HepG2 (cell line): ENCODE results near the gene NPW. TPM values are rescaled to one million over a fixed set of nuclear protein-coding genes. Genes with fewer than 3 reads are reported as not detected.

Experiments used
- ARID3A ChIP-seq: IDR thresholded peaks from 2 replicates; pipeline ENCODE4 v1.6.1; 2012; ENCODE audit warnings: low read depth, low read length, improper control_type of control experiment
- GPBP1L1 ChIP-seq: sonication (generic); formaldehyde crosslinking; IDR thresholded peaks from 2 replicates; pipeline ENCODE4 v1.5.0; 2020; ENCODE audit warnings: mild to moderate bottlenecking, missing genetic modification reagents
- HNRNPK ChIP-seq: fragments of 200-400 bp; formaldehyde crosslinking; IDR thresholded peaks from 2 replicates; pipeline ENCODE4 v1.6.1; 2018; ENCODE audit warnings: low read length, low read depth, moderate library complexity, mild to moderate bottlenecking; ENCODE audit not compliant: poor library complexity, severe bottlenecking
- KDM4B ChIP-seq: sonication (generic); formaldehyde crosslinking; IDR thresholded peaks from 2 replicates; pipeline ENCODE4 v1.4.0; 2020; ENCODE audit warnings: missing genetic modification reagents
- NR3C1 ChIP-seq: sonication (generic); formaldehyde crosslinking; IDR thresholded peaks from 2 replicates; pipeline ENCODE4 v1.4.0; 2020; ENCODE audit warnings: missing genetic modification reagents
- REST ChIP-seq, 2 experiments: IDR thresholded peaks; 2 replicates each; pipeline ENCODE4 v1.6.1; 2011 to 2012; ENCODE audit warnings: low read length in 2 of 2, borderline replicate concordance in 1 of 2, low read depth in 1 of 2, mild to moderate bottlenecking in 1 of 2, moderate library complexity in 1 of 2
- SIX4 ChIP-seq: sonication (generic); formaldehyde crosslinking; IDR thresholded peaks from 2 replicates; pipeline ENCODE4 v1.4.0; 2020; ENCODE audit warnings: missing genetic modification reagents
- SP4 ChIP-seq: sonication (generic); formaldehyde crosslinking; IDR thresholded peaks from 2 replicates; pipeline ENCODE4 v1.8.1; 2023; ENCODE audit warnings: mild to moderate bottlenecking, missing genetic modification reagents
- ZBTB7A ChIP-seq: sonication (generic); formaldehyde crosslinking; IDR thresholded peaks from 2 replicates; pipeline ENCODE4 v1.8.0; 2022; ENCODE audit warnings: mild to moderate bottlenecking, missing genetic modification reagents
- ZC3H13 ChIP-seq: sonication (generic); formaldehyde crosslinking; IDR thresholded peaks from 2 replicates; pipeline ENCODE4 v1.8.1; 2023; ENCODE audit warnings: mild to moderate bottlenecking, missing genetic modification reagents, moderate library complexity
- ZFP90 ChIP-seq: sonication (generic); formaldehyde crosslinking; IDR thresholded peaks from 2 replicates; pipeline ENCODE4 v1.8.0; 2022; ENCODE audit warnings: missing genetic modification reagents, mild to moderate bottlenecking, inconsistent platforms, borderline replicate concordance
- ZNF232 ChIP-seq: sonication (generic); formaldehyde crosslinking; IDR thresholded peaks from 2 replicates; pipeline ENCODE4 v1.4.0; 2020; ENCODE audit warnings: missing genetic modification reagents, borderline replicate concordance
- ZNF253 ChIP-seq: sonication (generic); formaldehyde crosslinking; IDR thresholded peaks from 2 replicates; pipeline ENCODE4 v1.8.0; 2022; ENCODE audit warnings: mild to moderate bottlenecking, missing genetic modification reagents, borderline replicate concordance
- ZNF3 ChIP-seq: IDR thresholded peaks from 2 replicates; pipeline ENCODE4 v1.7.0; 2017; ENCODE audit warnings: inconsistent platforms
- ZNF367 ChIP-seq: sonication (generic); formaldehyde crosslinking; IDR thresholded peaks from 2 replicates; pipeline ENCODE4 v1.4.0; 2020; ENCODE audit warnings: missing genetic modification reagents, borderline replicate concordance
- ZNF430 ChIP-seq: sonication (generic); formaldehyde crosslinking; IDR thresholded peaks from 2 replicates; pipeline ENCODE4 v1.9.0; 2021; ENCODE audit warnings: mild to moderate bottlenecking, missing genetic modification reagents
- ZNF589 ChIP-seq: sonication (generic); formaldehyde crosslinking; conservative IDR thresholded peaks from 2 replicates; pipeline ENCODE4 v1.8.0; 2022; ENCODE audit warnings: mild to moderate bottlenecking, moderate library complexity, missing genetic modification reagents
- ZNF704 ChIP-seq: sonication (generic); formaldehyde crosslinking; IDR thresholded peaks from 2 replicates; pipeline ENCODE4 v1.8.1; 2023; ENCODE audit warnings: mild to moderate bottlenecking, inconsistent platforms, moderate library complexity, missing genetic modification reagents, borderline replicate concordance
- ZNF784 ChIP-seq: sonication (generic); formaldehyde crosslinking; IDR thresholded peaks from 2 replicates; pipeline ENCODE4 v1.5.1; 2020; ENCODE audit warnings: missing genetic modification reagents, mild to moderate bottlenecking, borderline replicate concordance
- polyA plus RNA-seq, 8 experiments: library from polyadenylated mRNA; depleted of rRNA in 3 of 8; stranded (reverse) in 7 of 8; unstranded in 1 of 8; fragments of >200 nt; fragmentation: Illumina TruSeq in 4 of 8; extraction: Trizol in 4 of 8; gene quantifications; 2 replicates each; pipeline versions ENCODE4 v1.2.1 to v1.2.3, GENCODE V29; 2011 to 2016; ENCODE audit warnings: low read depth in 4 of 8, missing spikeins in 1 of 8, mixed read lengths in 1 of 8; ENCODE audit not compliant: insufficient read depth in 1 of 8
- total RNA-seq, 5 experiments: library from RNA; depleted of rRNA; stranded (reverse); fragments of >200 nt; fragmentation: Illumina TruSeq; extraction: Trizol; gene quantifications; 2 replicates each; pipeline ENCODE4 v1.2.3, GENCODE V29; 2016; ENCODE audit warnings: low read depth in 1 of 5

Gene NPW
- total and polyA plus RNA-seq, 2 of the 13 experiments (the other 11 are each of a cell fraction or from before 2014, with no cell fraction given): 0.24 to 0.97 TPM

GRCh38 chr16:2003827-2004641 is 15.6 kb upstream of the NPW start (continued):
- TF ChIP-seq ZNF704 (CRISPR knock-in tag) (no peak), SP4 (CRISPR knock-in tag) (peak; percentile 83), SIX4 (CRISPR knock-in tag) (no peak), ZBTB7A (CRISPR knock-in tag) (no peak), ZFP90 (CRISPR knock-in tag) (peak; percentile 86), GPBP1L1 (CRISPR knock-in tag) (no peak), NR3C1 (CRISPR knock-in tag) (no peak), ZNF3 (no peak), ZNF430 (CRISPR knock-in tag) (no peak), HNRNPK (no peak), ZNF253 (CRISPR knock-in tag) (no peak), KDM4B (CRISPR knock-in tag) (peak; percentile 68; the same call in 1 of the 2 replicates), REST (IDR thresholded peaks at IDR 0.05; ENCODE audit: borderline replicate concordance in 1 of 2, low read depth in 1 of 2, low read length in 2 of 2) (no peak), ZC3H13 (no peak), ARID3A (no peak), ZNF232 (CRISPR knock-in tag) (peak; percentile 20; the same call in 1 of the 2 replicates), ZNF784 (CRISPR knock-in tag) (peak; percentile 83; the same call in 1 of the 2 replicates), ZNF367 (CRISPR knock-in tag) (no peak), ZNF589 (CRISPR knock-in tag) (no peak)
